ENCODE data around the gene GGA3.

DNA sequence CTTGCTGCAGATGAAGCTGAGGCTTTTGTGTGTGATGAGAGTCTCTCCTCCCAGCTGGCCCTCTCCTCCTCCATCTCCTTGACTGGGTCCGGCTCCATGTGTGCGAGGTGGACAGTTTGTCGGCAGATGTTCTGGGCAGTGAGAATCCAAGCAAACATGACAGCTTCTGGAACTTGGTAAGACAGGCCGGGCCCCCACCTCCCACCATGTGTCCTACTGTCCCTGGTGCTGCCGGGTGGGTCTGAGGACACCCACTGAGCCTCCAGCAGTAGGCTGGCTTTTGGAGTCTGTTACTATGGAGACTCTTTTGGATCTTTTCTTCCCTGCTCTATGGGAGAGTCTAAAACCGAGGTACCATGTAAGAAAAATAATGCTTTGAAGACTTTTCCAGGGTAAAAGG, 43.3 kb downstream of the GGA3 start:
- TF ChIP-seq, protein P1, sequence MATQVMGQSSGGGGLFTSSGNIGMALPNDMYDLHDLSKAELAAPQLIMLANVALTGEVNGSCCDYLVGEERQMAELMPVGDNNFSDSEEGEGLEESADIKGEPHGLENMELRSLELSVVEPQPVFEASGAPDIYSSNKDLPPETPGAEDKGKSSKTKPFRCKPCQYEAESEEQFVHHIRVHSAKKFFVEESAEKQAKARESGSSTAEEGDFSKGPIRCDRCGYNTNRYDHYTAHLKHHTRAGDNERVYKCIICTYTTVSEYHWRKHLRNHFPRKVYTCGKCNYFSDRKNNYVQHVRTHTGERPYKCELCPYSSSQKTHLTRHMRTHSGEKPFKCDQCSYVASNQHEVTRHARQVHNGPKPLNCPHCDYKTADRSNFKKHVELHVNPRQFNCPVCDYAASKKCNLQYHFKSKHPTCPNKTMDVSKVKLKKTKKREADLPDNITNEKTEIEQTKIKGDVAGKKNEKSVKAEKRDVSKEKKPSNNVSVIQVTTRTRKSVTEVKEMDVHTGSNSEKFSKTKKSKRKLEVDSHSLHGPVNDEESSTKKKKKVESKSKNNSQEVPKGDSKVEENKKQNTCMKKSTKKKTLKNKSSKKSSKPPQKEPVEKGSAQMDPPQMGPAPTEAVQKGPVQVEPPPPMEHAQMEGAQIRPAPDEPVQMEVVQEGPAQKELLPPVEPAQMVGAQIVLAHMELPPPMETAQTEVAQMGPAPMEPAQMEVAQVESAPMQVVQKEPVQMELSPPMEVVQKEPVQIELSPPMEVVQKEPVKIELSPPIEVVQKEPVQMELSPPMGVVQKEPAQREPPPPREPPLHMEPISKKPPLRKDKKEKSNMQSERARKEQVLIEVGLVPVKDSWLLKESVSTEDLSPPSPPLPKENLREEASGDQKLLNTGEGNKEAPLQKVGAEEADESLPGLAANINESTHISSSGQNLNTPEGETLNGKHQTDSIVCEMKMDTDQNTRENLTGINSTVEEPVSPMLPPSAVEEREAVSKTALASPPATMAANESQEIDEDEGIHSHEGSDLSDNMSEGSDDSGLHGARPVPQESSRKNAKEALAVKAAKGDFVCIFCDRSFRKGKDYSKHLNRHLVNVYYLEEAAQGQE (IDR thresholded peaks at IDR 0.05; ENCODE audit: insufficient read depth in 1 of 2, low read depth in 2 of 2, low read length in 1 of 2), result no peak
- TF ChIP-seq CTCF (IDR thresholded peaks at IDR 0.05), result no peak

Data from Panc1 (cell line).